NAMALWA (cell line): Measurements from ENCODE around the gene GDPD1.
"Not testable (repeated sequence)": the region's sequence is repeated elsewhere in the genome, so short reads cannot be mapped to it uniquely, and the experiment has no call there.

Experiments
- DNase-seq: peaks from one replicate; pipeline ENCODE4 v3.0.0-alpha.2; 2015; ENCODE audit warnings: low spot score

The GDPD1 gene

GRCh38 chr17:59244081-59244480 is 23.8 kb downstream of the GDPD1 start:
- DNase-seq: no peak

DNA sequence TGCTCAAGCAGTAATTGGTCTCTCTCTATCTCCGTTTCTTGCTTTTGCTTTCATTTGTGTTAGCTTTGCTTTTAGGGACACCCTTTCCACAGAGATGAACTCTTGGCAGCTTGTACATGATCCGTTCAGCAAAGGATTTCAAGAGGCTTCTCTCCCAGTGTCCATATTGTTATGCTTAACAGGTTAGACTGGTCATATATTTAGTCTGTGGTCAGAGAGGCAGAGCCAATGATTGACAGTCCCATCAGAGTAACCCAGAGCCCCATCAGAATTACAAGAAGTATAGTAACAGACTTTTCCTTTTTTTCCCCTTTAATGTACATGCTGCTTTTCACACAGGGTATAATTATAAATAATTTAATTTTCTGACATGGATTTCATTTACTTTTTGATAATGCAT is 34.4 kb downstream of the GDPD1 start:
- no peak for DNase-seq

DNA sequence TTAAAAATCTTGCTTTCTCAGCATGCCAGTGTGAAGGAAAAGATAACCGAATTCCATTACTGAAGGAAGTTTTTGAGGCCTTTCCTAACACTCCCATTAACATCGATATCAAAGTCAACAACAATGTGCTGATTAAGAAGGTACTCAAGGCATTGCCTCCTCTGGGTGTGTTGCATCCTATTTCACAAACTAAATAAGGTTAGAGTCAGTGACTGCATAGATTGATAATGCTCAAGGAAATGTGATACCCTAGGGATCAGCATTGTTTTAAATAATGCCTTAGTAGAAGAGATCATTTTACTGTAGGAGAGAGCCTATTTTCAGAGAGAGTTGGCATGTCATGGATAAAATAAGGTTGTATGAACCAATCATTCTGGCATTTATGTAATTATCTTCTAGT is 36.8 kb downstream of the GDPD1 start:
- no peak for DNase-seq

- no peak for DNase-seq
Observed at GRCh38 chr17:59260722-59261121, 40.4 kb downstream of the GDPD1 start.

DNA sequence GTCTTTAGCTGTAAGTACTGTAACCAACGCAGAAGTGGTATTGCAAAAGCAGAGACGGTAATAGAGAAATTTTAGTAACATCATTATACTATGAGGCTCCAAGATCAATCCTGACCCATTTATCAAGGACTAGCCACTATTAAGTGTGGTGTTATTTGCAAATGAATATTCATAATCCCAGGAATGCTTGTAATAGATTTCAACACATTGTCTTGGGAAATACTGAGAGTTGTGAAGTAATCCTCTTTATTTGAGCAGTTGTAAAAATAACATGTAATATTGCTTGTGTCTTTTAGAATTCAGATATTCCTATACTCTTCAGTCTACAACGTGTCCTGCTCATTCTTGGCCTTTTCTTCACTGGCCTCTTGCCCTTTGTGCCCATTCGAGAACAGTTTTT is 46.4 kb downstream of the GDPD1 start:
- DNase-seq: no peak

GRCh38 chr17:59267776-59268175 is 47.5 kb downstream of the GDPD1 start:
- no peak for DNase-seq

DNA sequence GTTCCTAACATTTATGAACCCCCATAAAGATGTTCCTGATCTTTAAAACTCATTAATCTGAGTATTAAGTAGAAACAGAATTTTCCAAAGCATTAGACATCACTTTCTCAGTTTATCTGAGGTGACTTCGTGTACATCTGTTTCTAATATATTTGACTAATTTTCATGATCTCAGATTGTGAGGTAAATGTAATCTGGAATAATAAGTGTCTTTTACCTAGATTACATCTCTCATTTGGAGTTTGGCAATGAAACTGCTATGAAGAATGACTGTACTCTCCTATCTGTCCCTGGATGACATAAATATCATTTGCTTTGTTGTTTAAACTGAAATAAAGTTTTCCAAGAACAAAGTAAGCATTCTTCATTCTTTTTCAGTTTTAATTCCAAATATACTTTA is 55.3 kb downstream of the GDPD1 start:
- DNase-seq: no peak

- DNase-seq: no peak
Observed at GRCh38 chr17:59277031-59277430, 56.7 kb downstream of the GDPD1 start.

DNA sequence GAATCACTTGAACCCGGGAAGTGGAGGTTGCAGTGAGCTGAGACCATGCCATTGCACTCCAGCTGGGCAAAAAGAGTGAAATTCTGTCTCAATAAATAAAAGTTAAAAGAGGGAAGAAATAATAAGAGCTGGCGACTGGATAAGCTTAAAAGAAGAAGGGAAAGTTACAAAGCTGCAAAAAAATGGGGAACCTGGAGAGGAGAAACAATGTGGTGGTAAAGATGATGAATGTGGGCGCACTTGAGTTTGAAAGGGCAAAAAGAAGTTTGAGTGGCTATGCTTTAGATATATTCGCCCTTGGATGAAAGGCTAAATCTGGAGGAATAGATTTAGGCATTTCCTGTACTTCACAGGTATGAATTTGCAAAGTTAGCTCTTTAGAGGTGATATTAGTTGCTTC is 58.1 kb downstream of the GDPD1 start:
- DNase-seq: no peak

DNA sequence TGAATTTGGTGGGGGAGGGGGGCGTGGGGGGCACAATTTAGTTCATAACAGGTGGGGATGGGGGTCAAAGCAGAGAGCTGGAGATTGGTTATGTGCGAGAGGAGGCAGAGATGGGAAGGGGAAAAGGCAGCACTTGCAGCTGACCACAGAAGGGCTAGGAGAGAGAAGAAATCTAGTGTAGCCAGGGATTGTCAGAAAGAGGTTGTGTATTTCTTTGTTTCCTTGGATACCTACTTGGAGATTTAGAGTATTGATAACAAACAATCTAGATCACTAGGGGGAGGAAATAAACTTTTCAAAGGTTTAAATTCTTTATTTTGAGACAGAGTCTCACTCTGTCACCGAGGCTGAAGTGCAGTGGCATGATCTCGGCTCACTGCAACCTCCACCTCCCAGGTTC is 64.0 kb downstream of the GDPD1 start:
- no peak for DNase-seq

GRCh38 chr17:59287452-59287851 is 67.1 kb downstream of the GDPD1 start:
- peak; percentile 63 for DNase-seq

- DNase-seq: no peak
Observed at GRCh38 chr17:59287891-59288290, 67.6 kb downstream of the GDPD1 start.

- no peak for DNase-seq
Observed at GRCh38 chr17:59289981-59290301, 69.6 kb downstream of the GDPD1 start.

DNA sequence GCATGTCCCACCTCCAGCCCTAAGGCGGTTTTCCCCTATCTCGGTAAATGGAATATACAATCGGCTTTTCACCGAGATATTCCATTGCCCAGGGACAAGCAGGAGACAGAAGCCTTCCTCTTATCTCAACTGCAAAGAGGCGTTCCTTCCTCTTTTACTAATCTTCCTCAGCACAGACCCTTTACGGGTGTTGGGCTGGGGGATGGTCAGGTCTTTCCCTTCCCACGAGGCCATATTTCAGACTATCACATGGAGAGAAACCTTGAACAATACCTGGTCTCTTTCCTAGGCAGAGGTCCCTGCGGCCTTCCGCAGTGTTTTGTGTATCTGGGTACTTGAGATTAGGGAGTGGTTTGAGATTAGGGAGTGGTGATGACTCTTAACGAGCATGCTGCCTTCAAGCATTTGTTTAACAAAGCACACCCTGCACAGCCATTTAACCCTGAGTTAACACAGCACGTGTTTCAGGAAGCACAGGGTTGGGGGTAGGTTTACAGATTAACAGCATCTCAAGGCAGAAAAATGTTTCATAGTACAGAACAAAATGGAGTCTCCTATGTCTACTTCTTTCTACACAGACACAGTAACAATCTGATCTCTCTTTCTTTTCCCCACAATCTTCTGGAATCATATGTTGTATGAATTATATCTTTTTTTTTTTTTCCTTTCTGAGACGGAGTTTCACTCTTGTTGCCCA is 70.1 kb downstream of the GDPD1 start:
- DNase-seq: peak; percentile 29

- peak; percentile 25 for DNase-seq
Observed at GRCh38 chr17:59292174-59292523, 71.8 kb downstream of the GDPD1 start.

DNA sequence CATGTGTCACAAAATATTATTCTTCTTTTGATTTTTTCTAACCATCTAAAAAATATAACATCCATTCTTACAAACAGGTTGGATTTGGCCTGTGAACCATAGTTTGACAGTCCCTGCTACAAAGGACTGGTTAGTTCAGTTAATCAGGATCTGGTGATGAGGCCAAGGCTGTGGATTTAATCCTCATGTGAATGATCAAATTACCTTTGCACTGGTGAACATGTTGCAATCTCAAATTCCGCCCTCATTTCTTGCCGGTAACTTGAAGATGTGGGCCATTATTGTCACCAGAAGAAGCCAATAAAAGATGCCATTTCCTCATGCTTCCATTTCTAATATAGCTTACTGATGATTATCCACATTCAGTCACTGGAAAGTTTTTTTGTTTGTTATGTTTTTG is 75.9 kb downstream of the GDPD1 start:
- DNase-seq: no peak

DNA sequence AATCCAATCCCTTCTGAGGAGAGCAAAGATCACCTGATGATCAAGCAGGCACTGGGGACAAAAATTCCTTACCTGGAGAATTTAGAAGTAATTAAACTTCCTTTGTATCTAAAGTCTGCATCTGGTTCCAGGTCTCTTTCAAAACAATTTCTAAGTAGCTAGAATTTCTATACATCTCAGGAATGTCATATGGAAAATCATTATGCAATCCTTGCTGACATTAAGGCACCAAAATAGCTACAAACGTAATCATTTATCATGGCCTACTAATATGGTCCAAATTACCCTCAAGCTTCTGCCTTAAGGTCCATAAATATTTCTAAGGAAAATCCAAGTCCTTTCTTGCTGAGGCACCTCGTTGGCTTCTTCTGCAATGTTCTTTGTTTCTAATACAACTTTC is 78.2 kb downstream of the GDPD1 start:
- no peak for DNase-seq

GRCh38 chr17:59299400-59300092 is 79.2 kb downstream of the GDPD1 start:
- no peak for DNase-seq

- no peak for DNase-seq
Observed at GRCh38 chr17:59300941-59301340, 80.6 kb downstream of the GDPD1 start.

GRCh38 chr17:59304811-59305210 is 84.5 kb downstream of the GDPD1 start:
- no peak for DNase-seq

DNA sequence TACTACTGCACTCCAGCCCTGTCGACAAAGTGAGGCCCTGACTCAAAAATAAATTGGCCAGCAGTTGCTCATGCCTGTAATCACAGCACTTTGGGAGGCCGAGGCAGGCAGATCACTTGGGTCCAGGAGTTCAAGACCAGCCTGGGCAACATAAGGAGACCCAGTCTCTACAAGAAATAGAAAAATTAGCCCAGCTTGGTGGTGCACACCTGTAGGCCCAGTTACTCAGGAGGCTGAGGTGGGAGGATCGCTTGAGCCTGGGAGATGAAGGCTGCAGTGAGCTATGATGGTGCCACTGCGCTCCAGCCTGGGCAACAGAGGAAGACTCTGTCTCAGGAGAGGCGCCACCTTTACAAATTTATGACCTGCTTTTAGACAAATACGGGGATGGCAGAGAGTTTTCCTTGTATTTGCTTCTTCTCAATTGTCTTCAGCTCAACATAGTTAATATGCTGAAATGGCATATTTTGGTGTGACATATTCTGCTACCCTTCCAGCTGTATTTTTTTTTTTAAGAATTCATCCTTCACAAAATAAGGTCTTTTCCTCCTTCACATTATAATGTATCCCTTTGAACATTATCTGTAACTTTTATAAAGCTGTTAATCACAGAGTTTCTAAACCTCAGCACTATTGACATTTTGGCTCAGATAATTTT is 90.1 kb downstream of the GDPD1 start:
- DNase-seq: no peak

GRCh38 chr17:59311051-59311468 is 90.7 kb downstream of the GDPD1 start:
- peak; percentile 89 for DNase-seq

- not testable (repeated sequence) for DNase-seq
Observed at GRCh38 chr17:59311521-59311920, 91.2 kb downstream of the GDPD1 start.

DNA sequence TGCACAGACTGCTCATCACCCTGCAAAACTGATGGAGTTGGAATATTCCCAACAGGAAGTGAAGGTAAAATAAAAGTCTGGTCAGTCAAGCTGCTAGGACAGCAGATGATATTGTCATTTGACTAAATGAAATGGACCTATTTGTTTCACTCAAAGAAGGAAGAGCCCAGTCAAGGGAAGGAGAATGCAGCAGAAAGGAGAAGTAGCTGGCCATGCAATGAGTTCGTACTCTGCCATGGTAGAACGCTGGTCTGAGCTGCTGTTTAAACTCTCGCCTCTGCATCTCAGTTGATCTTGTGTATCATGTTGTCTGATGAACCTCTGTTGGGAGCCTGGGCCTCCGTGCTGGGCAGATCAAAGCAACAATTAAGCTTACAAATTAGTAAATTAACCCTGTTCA is 95.6 kb downstream of the GDPD1 start:
- no peak for DNase-seq
